IPS DF 4.7 (cell line): ENCODE results near the gene UTP14C.
"Not testable (repeated sequence)": the region's sequence is repeated elsewhere in the genome, so short reads cannot be mapped to it uniquely, and the experiment has no call there.

Experiments
- DNase-seq: peaks from one replicate; pipeline ENCODE4 v3.0.0-alpha.2; 2013; ENCODE audit warnings: low spot score; ENCODE audit errors: extremely low read depth

UTP14C gene

GRCh38 chr13:52047463-52047862 lies 23.0 kb downstream of the UTP14C start:
- DNase-seq, result no peak

DNA sequence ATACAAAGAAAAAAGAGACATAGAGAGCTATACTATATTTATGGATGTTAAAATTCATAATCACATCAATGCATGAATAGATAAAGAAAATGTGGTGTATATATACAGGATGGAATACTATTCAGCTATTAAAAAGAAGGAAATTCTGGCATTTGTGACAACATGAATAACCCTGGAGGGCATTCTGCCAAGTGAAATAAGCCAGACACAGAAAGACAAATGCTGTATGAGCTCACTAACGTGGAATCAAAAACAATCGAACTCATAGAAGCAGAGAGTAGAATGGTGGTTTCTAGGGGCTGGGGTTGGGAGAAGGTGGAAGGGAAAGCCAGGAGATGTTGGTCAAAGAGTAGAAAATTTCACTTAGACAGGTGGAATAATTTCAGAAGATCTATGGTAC lies 24.0 kb downstream of the UTP14C start:
- DNase-seq, result no peak

GRCh38 chr13:52051400-52051799 lies 26.9 kb downstream of the UTP14C start:
- DNase-seq, result no peak

DNA sequence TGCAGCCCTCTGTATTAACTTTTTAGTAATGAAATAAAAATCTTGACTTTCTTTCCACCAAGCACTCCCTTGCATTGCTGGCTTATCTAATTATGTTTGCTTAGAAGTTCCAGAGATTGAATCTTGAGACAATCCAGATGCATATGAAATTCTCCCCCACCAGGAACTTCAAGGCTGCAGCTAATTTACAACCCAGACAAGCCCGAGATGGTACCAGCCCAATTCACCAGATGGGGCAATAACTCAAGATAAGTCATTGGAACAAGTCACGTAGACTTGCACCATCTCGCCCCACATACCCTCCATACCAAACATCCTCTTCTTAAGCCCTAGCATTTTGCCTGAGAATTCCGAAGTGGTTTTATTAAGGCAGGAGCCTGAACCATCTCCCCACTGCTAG lies 29.0 kb downstream of the UTP14C start:
- DNase-seq, result no peak

DNA sequence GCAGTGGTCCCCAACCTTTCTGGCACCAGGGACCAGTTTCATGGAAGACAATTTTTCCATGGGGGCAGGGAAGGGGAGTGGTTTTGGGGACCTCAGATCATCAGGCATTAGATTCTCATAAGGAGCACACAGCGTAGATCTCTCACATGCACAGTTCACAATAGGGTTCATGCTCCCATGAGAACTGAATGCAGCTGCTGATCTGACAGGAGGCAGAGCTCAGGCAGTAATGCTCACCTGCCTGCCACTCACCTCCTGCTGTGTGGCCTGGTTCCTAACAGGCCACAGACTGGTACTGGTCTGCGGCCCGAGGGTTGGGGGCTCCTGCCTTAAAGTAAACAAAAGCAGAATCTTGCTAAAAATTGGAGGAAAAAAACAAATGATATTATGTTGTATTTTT lies 36.6 kb downstream of the UTP14C start:
- not testable (repeated sequence) for DNase-seq

DNA sequence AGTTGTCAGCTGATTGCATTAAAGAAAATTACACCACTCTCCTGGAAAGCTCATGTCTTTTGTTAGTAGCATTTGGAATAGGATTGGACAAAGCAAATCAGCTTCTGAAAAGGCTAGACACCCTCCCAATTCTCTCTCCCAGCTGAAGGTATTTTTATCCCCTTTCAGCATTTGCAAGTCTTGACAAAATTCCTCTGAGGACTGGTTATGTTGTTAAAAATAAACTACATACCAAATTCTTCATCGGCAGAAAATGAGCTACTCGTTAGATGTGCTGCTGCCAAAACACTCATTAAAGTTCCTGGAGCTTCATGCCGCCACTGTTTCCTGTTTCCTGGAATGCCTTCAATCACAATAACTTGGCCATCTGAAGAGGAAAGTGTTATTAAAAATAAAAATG lies 37.1 kb downstream of the UTP14C start:
- no peak for DNase-seq

GRCh38 chr13:52067237-52067636 lies 42.7 kb downstream of the UTP14C start:
- no peak for DNase-seq

DNA sequence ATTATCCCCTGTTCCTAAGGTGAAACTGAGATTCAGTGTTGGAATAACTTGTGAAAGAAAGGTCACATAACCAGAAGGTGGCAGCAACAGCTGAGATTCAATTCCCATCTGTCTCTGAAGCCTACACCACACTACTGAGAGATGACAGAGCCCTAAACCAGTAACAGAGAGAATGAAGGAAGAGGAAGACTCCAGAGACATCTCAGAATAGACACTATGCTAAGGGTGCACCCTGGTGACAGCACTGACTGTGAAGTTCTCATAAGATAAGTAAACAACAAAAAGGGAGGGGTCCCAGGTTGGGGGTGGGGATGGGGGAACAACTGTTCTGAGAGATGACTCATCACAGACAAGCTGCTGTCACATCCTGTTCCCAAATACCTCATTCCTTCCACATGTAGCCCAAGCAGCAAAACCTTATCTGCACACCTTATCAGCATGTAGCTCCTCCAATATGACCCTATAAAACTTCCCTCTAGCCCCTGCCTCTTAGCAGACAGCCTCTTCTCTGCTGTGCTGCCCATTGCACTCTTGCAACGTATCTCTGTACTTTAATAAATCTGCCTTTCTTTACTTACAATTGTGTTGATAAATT lies 46.5 kb downstream of the UTP14C start:
- DNase-seq, result no peak
